ENCODE results near the gene PLXNA4.

GRCh38 chr7:132494474-132494873, 81.8 kb downstream of the PLXNA4 start:
- no peak for TF ChIP-seq CTCF (IDR thresholded peaks at IDR 0.05 in 4 of 5, conservative IDR thresholded peaks at IDR 0.05 in 1 of 5)
- no peak for TF ChIP-seq POLR2A (IDR thresholded peaks at IDR 0.05)
